GM19328 (cell line): ENCODE measurements around the gene CTDSP2.
"Not testable (repeated sequence)": the region's sequence is repeated elsewhere in the genome, so short reads cannot be mapped to it uniquely, and the experiment has no call there.

Experiments used
- ATAC-seq: cut with Tn5 transposase; IDR thresholded peaks from one replicate; pipeline ENCODE4 v1.9.1; 2021; ENCODE audit warnings: mild to moderate bottlenecking, moderate library complexity; ENCODE audit not compliant: unreplicated experiment

Gene CTDSP2

DNA sequence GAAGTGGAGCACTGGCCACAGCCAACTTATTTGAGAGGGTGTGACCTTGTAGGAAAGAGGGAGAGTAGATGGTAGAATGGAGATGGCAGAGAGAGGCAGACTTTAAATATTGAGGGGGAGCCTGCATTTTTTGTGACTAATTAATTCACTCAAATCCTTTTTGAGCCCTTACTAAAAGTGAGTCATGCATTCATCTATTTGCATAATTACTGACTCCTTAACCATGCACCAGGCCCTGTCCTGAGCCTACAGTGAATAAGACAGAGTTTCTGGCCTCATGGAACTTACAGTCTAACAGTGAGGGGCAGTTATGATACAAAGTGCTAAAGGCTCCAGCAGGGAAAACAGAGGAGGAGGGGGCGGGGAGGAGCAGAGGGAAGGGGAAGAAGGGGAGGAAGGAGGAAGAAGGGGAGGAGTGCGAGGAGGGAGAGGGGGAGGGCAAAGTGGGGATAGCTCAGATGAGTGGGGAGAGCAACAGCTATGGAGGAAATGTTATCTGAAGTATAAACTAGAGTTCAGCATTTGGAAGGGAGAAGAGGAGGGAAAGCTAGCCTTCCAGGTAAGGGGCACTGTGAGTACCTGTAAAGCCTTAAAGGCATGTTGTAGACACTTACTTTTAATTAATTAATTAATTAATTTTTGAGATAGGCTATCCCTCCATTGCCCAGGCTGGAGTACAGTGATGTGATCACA is 7.5 kb upstream of the CTDSP2 start:
- ATAC-seq = no peak

DNA sequence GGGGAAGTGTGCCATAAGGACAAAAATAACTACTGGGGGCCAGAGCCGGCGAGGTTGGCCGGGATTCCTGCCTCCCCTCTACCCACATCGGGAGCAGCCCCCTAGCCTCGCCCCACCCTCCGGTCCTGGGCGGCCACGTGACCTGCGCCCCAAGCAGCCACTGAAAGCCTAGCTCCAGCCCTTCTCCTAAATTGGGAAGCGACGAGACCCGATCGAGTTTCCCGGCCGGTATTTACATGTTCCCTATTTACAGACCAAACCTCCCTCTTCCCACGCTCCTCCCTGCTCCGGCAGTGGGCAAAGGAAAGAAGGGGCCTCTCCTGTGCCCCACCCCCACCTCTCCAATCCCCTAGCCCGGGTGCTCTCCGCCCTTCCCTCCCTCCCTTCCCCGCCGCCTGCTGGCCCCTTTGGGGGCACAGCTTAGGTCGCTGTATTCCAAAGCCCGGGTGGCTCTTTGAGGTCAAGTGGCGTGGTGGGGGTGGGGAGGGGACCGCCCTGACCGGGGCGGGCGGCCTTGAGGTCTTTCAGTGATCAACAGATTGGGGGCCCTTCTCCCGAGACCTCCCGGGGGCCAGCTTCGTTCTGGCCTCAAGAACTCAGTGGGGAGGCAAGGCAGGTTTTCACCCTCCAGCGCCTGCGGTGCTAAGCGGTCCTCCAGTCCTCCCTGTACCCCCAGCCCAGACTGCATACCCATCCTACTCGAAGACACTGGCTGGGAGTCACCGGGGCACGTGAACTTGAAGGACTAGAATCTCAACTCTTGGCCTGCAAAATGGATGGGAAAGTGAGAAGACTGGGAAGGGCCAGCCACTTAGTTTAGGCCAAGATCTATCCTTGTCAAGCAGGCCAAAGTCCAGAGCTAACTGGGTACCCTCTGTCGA is 6.3 kb upstream of the CTDSP2 start:
- ATAC-seq = no peak

DNA sequence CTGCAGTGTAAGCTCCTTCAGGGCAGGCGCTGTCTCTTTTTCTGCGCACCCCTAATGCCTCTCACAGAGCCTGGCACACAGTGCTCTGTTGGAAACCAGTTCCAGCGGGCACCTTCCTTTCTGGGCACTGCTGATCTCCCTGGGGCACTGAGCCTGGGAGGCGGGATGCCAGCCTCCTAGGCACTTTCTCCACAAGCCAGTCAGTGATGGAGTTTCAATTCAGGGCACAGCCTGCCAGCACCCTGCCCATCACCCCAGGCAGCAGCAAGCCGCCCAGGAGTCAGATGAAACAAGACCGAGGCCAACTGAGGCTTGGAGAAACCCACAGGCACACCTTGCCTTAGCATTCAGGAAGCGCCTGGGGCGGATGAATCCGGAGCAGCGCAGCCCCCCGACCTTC is 5.7 kb upstream of the CTDSP2 start:
- no peak for ATAC-seq

DNA sequence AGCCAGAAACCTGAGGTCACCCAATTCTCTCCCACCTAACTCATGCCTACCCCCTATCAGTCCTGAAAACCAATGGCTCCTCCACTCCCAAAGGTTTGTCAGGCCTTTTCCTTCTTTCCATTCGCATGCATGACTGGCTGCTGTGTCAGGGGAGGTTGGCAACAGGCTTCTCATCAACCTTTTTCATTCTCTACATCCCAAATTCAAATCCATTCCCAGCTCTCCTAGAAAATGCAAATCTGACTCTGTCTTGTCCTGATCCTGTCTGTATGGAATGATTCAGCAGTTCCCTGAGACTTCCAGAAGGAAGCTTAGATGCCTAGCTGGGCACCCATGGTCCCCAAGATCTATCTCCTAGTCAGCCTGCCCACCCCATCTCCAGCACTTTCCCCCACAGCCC is 5.0 kb upstream of the CTDSP2 start:
- ATAC-seq = no peak

DNA sequence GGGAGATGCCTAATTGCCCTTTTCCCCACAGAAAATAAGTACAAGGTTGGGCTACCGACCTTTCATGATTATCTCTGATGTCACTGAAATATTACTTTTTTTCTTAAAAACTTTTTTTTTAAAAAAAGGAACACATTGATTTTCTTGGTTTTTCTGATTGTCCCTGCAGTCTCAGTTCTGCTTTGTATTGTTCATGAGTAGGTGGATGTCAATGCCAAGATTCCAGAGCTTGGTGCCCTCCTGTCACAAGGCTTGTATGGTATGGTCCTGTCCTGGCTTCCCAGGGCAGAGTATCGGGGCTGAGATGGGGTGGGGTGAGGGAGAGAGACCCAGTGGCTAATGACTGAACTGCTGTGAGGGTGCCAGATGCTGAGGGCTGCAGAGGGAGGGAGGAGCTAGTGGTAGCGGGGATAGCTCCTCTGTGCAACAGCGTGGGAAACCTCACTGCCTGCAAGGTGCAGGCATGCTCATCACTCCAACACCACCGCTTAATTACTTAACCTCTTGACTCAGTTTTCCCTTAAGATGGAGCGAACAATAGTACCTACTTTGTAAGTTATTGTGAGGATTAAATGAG is 4.4 kb upstream of the CTDSP2 start:
- ATAC-seq = no peak

DNA sequence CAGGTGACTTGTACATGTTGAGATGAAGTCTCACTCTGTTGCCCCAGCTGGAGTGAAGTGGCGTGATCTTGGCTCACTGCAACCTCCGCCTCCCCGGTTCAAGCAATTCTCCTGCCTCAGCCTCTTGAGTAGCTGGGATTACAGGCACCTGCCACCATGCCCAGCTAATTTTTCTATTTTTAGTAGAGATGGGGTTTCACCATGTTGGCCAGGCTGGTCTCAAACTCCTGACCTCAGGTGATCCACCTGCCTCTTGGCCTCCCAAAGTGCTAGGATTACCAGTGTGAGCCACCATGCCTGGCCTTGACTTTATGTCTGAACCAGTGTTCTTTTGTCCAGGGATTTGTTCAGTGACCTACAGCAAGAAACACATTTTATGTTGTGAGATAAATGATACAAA is 2.9 kb upstream of the CTDSP2 start:
- not testable (repeated sequence) for ATAC-seq

DNA sequence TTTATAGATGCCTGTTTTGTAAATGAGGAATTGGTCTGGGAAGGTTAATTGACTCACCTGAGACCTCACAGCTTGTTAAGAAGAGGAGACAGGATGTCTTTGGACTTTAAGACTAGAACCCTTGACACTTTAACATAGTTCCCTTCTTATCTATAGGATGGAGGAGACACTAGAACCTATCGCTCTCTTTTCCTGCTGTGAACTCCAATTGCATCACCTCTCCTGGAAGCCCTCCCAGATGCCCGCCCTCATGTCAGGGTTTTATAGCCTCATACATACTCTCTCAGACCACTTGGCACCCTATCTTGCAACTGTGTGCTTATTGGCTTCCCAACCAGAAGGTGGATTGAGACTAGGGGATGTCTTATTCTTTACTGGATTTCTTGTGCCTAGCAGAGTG is 2.5 kb upstream of the CTDSP2 start:
- ATAC-seq = no peak

DNA sequence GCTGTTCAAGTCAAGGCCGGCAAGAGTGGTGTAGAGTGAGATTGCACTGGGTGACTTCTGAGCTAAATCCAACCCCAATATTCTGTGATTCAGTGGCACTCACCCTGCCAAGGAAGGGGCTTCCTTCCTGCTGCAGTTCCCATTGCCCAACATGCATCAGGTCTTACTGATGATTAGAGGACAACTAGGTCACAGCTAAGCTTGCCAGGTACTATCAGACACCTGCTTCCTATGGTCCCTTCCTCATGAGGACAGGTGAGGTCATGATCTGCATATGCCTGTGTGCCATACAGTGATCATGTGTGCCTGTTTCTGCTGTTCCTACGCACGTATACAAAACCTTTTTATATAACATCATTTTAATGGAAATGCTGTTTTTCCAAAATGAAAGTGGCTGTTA is 1.7 kb upstream of the CTDSP2 start:
- ATAC-seq = no peak

DNA sequence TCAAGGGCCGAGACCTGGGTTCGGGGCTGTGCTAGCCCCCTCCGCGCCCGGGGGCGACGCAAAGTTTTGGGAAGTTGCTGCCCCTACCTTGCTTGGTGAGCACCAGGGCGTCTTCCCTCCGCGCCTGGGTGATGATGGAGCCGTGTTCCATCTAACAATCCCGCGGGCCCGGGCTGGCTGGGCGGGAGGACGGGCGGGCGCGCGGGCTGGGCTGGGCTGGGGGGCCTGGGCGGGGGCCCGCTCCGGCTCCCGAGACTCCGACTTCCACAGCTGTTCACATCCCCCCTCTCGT is 298 bp downstream of the CTDSP2 start:
- no peak for ATAC-seq

DNA sequence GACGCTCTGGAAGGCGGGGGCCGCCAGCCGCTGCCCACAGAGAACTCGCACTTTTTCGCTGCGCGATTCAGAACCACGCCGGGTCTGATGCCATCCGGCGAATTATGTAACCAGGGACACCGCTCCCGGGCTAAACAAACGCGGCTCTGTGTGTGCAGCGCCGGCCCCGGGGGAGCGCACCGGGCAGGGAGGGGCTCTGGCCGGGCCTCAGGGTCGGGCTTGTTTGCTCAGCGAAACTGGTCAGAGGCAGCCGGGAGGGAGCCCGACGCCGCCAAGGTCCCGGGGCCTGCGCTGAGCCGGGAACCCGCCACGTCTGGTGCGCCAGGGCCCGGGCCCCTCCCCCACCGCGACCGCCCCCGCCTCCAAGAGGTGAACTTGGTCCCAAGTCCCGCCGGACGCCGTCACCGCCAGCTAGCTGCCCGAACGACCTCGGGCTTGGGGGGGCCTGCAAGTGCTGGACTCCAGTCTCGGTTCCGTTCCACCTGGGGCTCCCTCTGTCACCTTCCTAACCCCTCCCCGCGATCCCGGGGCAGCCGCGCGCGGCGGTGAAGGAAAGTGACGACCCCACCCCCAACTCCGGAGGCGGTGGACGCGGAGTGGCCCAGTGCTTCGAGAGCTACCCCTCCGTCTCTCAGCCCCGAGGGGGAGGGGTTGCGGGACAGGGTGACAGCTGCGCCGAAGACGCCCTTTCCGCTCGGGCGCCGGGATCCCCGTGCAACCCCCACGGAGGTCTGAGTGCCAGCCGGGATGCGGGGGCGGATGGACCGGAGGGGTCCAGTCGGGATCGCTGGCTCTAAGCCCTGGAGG is 848 bp downstream of the CTDSP2 start:
- ATAC-seq = no peak

DNA sequence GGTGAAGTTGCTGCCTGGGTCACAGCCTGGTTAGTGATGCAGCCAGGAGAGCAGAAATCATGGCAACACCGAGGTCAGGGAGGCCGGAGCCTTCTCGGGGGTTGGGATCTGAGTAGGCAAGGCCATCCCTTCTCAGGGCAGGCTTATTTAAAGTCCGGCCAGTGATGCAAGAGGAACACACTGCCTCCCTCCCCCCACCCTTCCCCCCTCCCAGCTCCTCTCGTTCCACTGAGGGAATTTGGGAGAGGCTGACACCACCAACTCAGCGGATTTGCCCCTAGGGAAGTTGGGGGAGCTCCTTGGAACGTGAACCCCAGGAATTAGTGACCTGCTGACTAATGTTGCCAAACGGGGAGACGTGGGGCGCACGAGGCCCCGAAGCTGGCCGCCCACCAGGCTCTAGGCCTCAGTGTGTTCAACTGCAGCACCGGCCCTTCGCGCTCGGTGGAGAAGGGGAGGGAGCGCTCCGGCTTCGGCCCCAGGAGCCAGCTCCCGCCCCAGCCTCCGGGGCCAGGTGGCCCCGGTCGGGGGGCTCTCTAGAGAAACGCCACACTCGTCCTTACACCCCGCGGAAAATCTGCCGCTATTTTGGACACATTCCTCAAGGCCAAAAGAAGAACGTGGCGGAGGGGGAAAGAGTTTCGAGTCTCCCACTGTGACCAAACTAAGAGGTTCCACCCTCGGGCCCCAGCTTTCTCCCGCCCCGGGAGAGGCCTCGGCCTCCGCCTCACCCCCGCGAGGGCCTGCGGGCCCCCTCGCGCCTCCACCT is 1.6 kb downstream of the CTDSP2 start:
- no peak for ATAC-seq

DNA sequence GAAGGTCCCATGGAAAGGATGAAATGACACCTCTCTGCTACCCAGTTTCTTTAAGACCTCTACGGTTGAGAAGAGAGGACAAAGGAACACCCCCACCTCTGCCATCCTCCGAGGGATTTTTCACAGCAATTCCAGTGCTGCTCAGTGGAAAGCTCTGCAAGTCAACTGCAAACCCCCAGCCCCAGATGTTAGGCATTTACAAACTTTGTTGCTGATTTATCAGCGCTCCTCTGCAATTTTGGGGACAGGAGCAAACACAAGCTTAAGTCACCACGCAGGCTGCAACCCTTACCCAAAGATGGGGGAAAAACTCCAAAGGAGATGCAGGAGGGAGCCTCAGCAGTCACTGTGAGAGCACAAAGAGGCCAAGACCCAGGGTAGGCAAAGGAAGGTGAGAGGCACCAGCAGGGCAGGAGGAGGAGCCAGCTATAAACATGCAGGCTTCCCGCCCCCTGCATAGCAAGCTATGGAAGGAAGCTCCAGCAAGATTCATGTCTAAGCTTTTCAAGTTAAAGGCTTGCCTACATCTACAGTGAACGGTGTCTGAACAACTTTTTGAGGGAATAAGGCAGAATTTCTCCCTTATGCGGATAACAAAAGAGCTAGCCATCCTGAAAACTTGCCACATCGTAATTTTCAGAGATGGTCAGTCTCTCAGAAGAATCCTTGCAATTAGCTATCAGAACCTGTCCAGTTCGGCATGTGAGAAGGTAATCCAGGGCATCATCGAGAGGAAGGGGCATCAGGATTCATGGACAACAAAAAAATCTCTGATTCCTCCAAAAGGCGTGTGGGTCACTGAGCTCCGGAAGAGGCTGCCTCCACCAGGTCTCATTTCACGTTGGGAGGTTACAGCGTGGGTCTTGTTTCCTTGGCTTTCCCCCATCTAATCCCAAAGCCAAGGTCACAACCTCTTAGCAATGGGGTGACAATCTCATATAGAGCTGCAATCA is 3.9 kb downstream of the CTDSP2 start:
- no peak for ATAC-seq

DNA sequence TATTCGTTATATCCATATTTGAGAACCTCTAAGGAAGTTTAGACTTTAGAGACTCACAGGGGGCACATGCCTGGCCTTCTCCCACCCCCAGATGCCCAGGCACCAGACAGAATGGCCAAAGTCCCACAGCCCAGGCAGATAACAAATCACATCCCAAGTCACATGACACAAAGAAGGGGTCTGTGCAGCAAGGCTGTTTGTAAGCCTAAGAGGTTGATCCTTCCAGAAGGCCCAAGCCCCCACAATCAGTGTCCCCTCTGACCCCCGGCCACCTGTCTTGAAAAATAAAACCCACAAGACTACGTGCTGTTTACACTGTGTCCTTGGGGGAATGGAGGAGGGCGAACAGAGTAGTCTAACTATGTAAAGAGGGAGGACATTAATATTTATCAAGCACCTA is 5.1 kb downstream of the CTDSP2 start:
- no peak for ATAC-seq

DNA sequence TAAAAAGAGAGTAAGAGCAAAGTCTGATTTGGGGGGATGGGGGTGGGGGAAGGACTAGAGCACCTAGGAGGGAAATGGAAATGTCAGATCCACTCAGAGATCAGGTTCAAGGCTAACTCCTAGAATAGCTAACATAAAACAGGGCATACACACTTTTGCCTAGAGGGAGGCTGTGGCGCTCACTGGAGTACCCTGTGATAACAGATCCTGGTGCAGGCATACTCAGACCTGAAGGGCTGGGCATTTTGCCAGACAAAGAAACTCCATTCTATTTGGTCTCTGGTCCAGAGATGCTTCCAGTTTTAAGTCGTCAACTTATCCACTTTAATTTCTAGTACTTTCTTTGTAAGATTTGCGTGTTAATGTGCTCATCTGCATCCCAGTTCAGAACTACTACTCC is 5.8 kb downstream of the CTDSP2 start:
- ATAC-seq = no peak

DNA sequence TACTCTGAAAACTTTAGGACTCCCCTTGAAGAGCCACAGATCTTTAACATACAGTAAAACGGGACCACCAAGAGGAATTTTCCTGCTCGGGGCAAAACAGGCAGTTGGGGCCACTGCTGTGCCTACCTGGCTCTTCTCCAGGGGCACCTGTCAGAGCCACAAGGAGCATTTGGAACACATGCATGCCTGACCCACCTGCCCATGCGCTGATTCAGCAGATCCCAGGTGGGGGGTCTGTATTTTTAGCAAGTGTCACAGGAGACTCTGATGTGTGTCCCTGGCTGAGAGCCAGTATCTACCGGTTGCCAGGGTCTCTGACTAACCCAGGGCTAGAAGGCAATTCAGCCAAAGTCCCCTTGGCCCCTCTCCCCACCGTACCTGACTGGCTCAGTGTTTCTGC is 6.5 kb downstream of the CTDSP2 start:
- no peak for ATAC-seq

DNA sequence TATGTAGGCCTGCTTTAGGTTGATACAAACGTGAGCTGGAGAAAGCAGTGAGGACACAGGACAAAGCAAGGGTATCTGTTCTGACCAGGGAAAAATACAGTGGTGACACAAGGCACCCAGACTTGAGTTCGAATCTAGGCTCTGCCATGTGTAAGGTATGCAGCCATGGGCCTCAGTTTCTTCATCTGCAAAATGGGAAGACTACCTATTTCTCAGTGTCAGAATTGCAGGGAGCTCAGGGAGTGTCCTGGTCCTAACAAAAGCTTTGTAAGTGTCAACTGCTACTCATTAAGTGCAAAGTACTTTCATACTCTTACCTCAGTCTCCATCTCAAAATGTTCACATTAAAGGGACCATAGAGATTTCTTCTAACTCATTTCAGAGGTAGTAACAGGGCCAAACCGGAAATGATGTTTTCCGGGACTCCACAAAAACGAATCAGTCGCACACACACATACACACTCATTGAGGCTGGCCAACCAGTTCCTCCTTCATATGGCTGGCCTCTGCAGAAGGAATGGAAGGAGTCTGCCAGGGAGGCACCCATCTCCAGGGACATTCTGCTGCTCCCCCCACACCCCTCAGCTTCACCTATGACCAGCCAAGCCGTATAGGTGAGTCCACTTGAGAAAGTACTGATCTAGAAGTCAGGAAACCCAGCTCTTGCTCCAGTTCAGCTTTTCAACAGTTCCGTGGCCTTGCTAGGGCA is 7.8 kb downstream of the CTDSP2 start:
- no peak for ATAC-seq

DNA sequence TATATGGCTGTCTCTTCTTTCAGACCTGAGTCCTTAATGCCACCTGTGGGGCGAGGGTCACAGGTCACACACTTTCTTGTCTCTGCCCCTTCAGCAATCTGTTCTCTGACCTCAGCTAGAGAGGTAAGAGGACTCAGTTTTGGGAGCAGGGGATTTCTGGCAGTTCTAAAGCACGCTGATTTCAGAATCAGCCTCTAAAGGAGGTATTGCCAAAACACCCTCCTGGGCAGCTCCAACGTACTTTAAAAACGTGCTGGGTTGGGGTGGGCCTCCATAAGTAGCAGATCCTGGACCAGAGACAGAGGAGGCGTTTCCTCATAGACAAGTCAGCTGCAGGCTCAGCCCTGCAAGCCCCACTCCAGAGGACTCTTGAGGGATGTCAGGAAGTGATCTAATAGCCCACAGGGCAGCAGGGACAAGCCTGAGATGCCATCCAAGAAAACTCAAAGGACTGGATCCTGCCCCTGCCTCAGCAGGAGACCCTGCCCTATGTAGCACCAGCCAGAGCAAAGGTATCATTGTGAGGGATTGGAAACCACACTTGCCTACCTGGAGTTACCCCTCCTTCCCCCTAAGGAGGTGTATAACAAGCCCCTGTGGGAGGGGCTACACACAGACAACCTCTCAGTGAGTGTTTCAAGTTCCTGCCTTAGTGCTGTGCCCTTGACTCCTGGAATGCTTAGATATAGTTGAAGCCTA is 8.5 kb downstream of the CTDSP2 start:
- ATAC-seq = no peak
